GM18867 (cell line): Measurements from ENCODE around the gene ARHGEF4.

ENCODE experiments used
- ATAC-seq: cut with Tn5 transposase; IDR thresholded peaks from one replicate; pipeline ENCODE4 v1.9.1; 2021; ENCODE audit warnings: mild to moderate bottlenecking, moderate library complexity; ENCODE audit not compliant: unreplicated experiment

ARHGEF4 gene

DNA sequence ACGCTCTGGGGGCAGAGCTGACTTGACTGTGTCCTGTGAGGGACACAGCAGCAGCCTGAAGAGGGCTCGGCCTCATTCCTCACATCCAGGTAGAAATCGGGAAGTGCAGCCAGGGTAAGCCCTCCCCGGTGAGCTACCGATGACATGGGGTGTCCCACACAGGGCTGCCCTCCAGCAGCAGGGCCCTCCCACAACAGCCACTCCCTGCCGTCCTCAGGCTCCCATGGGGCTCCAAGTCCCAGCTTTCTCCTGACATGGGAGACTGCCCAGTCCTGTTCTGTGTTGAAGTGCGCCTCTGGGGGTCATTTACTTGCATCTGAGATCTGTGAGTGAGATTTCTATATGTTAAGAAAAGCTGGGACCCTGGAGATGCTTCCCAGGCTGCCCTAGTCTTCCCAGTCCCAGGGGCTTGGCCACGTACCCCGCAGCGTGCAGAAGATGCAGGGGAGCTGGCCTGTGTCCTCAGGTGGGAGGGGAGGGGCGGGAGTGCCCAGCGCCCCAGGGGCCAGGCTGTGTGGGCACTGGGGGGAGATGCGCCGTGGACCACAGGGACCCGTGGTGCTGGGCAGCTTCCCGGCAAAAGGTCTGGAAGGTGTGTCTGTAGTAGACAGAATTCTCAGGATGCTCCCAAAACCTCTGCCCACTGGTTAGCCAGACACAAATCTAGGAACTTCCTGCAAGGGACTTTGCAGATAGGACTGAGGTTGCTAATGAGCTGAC is 168.7 kb downstream of the ARHGEF4 start:
- ATAC-seq, result no peak

DNA sequence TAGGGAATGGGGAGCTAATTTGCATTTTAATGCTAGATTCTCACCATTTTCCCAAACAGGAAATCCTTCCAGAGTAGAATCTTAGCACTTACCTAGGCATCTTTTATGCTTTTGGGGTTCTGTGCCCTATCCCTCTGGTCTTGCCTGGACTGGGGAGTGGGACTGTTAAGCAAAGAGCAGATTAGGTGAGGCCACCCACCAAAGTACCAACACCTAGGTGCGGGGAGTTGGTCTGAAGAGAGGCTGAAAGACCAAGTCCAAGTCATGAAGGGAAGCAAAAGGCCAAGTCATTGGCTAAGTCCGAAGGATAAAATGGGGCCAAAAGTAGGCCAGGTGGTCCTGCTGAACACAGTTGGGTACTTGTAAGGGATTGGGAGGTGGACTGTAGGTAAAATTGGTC is 169.8 kb downstream of the ARHGEF4 start:
- no peak for ATAC-seq

DNA sequence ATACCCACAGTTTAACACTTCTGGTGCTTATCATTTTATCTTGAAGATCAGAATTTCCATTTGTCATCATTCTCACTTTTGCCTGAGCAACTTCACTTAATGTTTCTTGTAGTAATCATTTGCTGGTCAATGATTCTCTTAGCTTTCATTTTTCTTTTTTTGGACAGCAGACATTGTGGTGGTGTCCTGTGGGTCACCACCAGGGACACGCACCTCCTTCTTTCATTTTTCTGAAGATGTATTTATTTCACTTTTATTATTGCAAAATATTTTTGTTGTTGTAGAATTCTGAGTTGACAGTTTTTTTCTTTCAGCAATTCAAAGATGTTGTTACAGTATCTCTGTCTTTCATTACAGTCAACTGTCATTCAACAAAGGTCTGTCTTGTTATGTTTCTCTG is 172.3 kb downstream of the ARHGEF4 start:
- no peak for ATAC-seq

DNA sequence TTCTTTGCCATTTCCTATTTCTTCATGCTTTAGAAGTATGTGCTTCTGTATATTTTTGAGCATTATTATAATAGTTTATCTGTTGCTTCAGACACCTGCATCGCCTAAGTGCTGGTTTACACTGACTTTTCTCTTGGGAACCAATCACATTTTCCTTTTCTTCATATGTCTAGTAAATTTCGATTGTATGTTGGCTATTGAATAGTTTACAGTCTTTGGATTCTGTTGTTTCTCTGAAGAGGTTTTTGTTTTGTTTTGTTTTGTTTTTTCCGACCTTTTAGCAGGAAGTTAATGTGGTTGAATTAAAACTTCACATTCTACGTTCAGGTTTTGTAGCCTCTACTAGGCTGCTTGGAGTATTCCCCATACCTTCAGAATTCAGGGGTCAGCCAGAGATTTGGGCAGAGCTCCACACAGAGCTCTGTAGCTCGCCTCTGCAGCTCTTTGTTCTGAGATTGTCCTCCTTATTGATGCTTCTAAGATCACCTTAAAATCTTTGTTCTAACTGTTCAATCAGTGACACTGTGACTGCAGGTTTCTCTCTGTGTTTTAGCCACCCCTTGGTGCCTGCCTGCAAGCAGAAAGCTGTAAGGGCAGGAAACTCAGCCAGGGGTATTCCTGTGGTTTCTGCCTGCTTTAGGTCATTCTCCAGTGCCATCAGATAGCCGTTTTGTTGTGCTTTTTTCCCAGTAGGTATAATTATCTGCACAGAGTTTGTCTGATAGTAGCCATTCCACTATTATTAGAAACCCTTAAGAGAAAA is 173.2 kb downstream of the ARHGEF4 start:
- no peak for ATAC-seq

DNA sequence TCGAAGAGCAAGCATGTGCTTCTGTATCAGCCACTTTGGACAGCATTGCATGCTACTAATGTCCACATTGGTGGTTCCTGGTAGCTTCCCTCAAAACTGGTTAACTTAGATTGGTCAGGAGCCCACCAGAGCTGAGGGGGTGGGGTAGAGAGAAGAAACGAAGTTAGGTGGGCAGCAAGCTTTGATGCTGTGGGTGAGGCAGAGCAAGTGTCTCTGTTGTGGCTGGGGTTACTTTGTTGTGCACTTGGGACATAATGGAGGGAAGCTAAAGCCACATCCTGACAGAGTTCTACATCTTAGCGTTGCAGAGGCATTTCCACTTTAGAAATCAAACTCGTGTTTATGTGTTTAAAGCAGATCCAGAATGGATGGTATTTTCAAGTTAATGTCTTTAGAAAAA is 173.9 kb downstream of the ARHGEF4 start:
- no peak for ATAC-seq

DNA sequence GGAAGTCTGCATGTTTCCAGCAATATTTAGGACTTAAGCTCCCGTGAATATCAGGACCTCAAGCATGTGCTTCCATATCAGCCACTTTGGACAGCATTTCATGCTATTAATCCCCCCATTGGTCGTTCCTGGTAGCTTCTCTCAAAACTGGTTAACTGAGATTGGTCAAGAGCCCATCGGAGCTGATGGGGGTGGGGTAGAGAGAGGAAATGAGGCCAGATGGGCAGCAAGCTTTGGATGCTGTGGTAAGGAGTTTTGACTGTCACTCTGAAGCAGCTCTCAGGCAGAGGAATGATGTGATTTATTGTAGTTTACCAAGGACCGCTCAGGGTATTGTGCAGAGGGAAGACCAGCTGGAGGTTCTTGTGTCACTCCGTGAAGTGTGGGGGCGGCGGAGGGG is 174.8 kb downstream of the ARHGEF4 start:
- ATAC-seq, result no peak

DNA sequence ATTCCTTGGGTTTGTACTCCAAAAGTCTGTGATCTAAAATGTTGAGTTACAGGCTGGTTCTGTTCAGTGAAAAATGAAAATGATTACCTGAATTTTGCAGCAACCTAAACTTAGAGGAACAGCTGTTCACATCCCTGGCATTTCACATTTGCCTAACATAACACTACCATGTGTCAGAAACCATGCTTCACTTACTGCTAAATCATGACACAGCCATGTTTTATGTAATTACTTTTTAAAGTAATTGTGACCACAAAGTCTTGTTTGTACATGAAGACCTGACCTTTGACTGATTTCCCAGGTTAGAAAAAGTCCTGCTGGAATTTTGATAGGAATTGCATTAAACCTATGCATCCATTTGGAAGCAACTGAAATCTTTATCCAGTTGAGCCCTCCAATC is 177.4 kb downstream of the ARHGEF4 start:
- no peak for ATAC-seq

DNA sequence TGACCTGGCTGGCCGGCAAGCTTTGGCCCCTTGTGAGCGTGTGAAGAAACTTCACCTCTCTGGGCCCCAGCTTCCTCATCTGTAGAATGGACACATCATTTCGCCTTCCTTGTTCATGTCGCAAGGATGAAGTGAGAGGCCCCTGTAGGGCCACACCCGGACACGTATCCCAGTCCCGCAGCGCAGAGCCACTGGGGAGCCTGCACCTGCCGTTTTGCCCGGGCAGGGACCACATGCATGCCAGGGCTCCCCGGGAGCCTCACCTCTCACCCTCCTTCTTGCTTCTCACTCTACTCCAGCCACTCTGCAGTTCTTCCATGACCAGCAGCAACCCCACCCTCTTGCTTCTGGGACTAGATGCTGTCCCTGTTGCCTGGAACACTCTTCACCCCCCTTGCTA is 179.1 kb downstream of the ARHGEF4 start:
- ATAC-seq, result no peak

DNA sequence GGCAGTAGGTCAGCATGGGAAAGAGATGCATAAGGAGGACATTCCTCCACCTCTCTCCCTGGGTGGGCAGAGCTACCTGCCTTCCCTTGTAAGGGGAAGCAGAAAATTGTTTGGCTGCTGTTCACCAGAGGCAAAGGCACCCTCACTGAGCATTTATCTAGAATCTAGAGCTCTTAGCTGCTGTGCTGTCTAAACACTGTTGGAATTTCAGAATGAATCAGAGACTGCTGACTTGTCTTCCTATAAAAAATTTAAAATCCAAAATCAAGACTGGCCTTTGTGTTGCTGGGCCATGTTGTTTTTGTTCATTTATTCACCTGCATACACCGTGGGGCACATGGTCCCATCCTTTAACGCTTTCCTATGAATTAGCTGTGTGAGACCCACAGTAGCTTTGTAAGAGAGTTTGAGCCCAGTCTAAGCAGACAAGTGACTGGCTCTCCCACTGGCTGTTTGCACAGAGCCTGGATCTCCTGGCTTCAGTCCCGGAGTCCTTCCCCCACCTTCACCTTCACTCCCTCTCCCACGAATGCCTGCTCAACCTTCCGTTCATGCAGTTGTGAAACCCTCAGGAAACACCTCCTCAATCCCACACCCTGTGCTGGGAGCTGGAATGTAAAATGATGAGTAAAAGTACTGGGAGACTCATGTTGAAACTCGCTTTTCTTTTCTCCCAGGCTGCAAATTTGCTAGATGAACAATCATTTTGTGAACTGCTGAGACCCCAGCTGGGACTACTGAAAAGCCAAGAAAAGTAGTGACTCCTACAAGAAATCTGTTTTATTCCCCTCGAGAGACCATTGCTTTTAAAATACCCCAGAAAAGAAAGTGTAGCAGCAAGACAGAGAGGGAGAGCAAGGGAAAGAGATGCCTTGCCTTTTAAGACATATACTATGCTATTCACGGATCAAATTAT is 180.4 kb downstream of the ARHGEF4 start:
- ATAC-seq, result no peak

DNA sequence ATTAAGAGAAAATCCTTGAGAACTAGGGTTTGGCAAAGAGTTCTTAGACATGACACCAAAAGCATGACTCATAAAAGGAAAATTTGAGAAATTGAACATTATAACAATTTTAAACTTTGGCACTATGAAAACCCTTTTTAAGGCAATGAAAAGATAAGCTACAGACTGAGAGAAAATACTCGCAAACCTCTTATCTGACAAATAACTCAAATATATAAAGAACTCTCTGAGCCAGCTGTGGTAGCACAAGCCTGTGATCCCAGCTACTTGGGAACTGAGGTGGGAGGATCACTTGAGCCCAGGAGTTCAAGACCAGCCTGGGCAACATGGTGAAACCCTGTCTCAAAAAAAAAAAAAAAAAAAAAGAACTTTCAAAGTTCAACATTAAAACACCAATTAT is 186.0 kb downstream of the ARHGEF4 start:
- no peak for ATAC-seq

DNA sequence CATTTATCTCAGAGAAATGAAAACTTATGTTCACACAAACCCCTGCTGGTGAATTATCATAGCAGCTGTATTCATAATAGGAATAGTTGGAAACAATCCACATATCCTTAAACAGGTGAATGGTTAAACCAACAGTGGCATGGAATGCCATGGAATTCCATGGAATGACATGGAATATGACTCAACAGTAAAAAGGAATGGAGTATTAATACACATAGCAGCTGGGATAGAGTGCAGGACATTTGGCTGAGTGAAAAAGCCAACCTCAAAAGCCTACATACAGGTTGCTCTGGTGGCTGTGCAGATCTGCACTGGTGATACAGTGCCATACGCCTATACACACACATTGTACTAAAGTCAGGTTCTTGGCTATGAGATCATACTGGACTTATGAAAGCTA is 187.0 kb downstream of the ARHGEF4 start:
- no peak for ATAC-seq

DNA sequence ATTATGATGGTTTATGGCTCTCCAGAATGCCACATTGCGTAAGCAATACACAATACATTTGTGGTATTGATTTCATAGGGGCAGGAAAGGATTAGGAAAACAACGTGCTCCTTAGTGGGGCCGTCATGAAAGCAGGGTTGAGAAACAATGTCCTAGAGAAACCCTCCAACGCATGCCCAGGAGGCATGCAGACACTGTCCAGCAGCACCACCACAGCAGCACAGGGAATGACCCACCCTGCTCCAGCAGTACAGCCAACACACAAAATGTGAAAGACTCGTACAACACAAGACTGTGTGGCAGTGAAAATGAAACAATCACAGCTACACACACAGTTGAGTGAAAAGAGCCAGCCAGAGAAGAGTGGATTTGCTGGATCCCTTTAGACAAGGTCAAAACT is 190.2 kb downstream of the ARHGEF4 start:
- no peak for ATAC-seq

DNA sequence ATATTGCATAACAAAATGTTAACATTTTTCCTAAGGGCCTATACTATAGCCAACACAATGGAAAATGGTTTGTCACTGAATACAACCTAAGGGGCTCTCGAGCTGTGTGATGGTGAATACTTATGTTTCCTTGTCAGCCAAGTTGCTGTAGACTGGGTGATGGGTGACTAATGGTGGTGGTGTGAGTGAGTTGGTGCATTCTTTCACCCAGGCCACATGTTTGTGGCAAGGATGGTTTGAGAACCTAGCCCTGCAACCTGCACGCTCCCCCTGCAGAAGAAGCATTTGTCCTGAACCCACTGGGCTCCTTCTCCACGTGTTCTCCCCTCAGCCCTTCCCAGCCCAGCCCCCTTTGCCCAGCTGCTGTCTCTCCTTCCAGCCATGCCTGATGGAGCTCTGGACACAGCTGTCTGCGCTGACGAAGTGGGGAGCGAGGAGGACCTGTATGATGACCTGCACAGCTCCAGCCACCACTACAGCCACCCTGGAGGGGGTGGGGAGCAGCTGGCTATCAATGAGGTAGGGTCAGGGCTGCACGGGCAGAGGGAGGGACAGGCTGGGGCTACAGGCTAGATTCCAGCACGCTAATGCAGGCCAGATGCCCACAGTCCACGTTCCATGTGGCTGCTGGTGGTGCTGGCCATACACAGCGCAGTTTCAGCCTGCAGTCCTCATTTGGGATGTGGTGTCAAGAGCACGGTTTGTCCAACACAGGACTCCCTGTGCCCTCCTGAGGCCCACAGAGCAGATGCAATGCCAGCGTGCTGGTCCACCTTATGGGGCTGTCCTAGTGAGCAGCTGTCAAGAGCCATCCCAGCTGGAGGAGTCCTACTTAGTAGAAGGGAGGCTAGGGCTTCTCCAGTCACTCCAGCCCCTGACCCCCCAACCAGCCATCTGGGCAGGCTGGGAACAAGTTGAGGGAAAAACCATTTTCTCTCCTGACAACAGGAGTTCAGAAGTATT is 191.1 kb downstream of the ARHGEF4 start:
- ATAC-seq, result no peak

DNA sequence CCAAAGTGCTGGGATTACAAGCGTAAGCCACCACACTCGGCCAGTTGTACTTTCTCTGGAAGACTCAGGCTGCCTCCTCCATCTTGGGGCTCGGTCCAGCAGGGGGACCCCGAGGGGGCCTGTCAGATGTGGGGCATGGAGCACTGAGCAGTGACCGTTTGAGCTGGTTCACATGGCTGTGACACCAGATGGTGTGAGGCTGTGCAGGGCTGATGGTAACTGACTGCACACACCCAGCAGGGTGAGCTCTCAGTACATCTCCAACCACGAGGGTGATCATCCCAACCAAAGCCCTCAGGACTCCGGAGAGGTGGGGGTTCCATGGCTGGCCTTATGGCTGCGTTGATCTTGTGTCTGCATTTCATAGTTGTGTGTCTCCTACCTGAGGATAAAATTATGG is 193.1 kb downstream of the ARHGEF4 start:
- no peak for ATAC-seq

DNA sequence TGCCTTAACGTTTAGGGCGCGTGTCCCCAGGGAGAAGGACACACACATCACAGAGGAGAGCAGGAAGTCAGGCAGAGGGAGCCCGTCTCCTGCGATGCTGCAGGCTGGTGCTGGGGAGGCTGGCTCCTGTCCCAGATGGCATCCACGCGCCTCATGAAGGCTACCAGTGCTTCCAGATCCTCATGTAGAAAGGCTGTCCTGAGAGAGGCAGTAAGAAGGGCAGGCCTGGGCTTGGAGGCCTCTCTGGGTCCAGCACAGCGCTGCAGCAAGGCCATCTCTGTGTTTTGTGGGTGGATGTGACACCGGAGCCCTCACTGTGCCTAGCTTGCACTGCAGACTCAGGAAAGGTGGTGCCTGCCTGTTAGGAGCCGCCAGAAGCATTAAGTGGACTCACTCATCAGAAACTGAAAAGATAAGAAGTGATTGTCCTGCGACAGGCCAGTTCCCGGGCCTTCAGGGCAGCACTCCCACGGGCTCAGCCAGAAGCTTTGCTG is 193.8 kb downstream of the ARHGEF4 start:
- ATAC-seq, result no peak

DNA sequence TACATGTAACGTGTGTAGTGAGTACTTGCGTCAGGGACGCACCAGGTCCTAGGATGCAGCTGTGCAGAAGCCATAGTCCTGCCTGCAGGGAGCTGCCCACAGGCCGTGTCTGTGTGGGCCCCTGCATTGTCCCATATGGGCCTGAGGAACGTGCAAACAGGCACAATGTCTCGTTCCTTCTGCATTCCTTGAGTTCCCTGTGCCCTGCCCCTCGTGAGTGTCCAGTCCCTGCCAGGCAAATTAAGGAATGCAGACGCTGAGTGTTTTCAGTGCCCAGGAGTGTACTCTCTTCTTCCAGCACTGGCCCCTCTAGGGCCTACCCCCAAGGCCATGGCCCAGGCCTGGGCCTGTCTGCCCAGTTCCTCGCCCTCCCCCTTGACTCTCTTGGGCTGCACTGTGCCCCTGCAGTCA is 194.7 kb downstream of the ARHGEF4 start:
- no peak for ATAC-seq

DNA sequence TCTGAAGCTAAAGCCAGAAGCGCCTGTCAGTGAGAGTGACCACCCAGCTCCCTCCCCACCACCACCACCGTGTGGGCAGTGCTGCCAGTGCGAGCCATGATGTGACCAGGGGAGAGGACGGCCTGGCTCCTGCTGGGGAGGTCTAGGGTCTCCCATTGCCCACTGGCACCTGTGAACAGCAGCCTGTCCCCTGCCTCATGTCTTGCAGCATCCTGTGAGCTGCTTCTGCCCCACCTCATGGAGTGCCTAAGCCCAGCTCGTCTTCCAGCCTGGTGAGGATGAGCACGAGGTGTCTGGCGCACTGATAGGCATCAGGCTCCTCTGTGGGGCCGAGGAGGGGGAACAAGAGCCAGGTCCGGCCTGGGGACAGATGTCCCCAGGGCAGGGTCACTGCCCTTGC is 195.2 kb downstream of the ARHGEF4 start:
- ATAC-seq, result no peak

DNA sequence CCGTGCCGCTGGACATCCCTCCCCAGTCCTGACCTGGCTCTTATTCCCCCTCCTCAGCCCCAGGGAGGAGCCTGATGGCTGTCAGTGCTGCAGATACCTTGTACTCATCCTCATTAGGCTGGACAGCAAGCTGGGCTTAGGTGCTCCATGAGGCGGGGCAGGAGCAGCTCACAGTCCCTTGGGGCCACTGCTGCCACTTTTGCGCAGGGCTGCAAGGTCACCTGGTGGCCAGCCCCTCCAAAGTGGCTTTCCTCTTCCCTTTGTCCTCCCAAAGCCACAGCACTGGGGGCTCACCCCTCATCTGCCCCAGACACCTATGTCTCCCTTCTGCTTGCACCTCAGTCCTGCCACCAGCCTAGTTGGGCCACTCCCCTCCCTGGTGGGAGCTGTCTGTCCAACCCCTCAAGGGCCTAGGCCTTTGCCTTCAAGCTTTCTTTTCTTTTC is 195.7 kb downstream of the ARHGEF4 start:
- ATAC-seq, result no peak

DNA sequence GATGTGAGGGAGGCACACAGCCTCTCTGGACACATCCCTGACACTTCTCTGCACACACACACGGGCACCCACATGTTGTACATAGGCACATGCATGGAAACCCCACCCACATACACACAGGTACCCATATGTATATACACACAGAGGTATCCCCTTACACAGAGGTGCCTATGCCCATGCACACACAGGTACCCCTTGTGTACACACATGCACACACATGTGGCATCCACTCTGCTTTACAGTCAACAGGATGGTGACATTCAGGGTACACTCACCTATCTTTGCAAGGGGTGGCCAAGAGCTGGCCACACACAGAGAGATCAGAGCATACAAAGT is 197.0 kb downstream of the ARHGEF4 start:
- ATAC-seq, result no peak
